ENCODE measurements around the gene PRKCE. TPM values are rescaled to one million over a fixed set of nuclear protein-coding genes. Genes with fewer than 3 reads are reported as not detected.

PRKCE gene
- total and polyA plus RNA-seq, 3 donors from 2014 or later = 27.4 to 35.8 (median 33.1) TPM

DNA sequence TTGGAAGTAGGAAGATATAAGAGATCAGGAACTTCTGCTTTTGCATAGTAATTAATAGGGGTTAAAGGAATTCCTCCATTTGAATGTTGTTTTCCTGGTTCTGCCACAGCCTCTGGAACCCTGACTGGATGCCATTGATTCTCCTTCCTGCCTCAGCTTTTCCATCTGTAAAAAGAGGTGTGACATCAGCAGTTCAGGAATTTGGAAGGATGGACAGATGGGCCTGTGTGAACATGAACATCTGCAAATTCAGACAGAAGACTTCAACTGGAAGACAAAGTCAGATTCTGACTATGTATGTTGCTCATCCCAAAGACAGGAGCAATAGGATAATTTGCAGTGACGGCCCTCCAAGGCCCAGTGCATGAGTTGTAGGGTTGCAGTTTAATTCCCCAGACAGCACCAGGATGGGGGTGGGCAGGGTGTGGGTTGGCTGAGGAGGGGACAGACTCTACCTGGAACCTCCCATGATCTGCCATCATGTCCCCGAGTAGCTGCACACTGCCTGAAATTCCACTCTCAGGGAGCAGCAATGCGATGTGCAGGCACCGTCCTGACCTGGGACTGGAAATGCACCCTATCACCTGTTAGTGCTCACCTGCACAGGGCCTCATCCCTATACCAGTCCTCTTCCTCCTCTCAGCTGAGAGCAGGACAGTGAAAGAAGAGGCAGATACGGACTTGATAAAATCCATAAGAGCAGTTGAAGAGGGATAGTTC is 546.8 kb downstream of the PRKCE start:
- Histone ChIP-seq H3K4me1 (no peaks in the 10 kb centered on the region), H3K4me3 (no peak overlapping the region), H3K27me3 (no peaks in the 10 kb centered on the region), H3K27ac (no peak overlapping the region), H3K9me3 (no peaks in the 10 kb centered on the region), H3K36me3 (ENCODE audit: low read depth, missing control alignments) (no peaks in the 10 kb centered on the region)
- TF ChIP-seq, protein P1, sequence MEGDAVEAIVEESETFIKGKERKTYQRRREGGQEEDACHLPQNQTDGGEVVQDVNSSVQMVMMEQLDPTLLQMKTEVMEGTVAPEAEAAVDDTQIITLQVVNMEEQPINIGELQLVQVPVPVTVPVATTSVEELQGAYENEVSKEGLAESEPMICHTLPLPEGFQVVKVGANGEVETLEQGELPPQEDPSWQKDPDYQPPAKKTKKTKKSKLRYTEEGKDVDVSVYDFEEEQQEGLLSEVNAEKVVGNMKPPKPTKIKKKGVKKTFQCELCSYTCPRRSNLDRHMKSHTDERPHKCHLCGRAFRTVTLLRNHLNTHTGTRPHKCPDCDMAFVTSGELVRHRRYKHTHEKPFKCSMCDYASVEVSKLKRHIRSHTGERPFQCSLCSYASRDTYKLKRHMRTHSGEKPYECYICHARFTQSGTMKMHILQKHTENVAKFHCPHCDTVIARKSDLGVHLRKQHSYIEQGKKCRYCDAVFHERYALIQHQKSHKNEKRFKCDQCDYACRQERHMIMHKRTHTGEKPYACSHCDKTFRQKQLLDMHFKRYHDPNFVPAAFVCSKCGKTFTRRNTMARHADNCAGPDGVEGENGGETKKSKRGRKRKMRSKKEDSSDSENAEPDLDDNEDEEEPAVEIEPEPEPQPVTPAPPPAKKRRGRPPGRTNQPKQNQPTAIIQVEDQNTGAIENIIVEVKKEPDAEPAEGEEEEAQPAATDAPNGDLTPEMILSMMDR (IDR thresholded peaks at IDR 0.05) = no peak
- no peak for TF ChIP-seq POLR2A (IDR thresholded peaks at IDR 0.05)
- intact Hi-C loops (cut with DNase I; ENCODE audit: low total_unique reads) = no loop called here
- no peak for DNase-seq
- 88 to 92% methylated on average over 5 of the region's 5 CpGs for WGBS, 2 donors

DNA sequence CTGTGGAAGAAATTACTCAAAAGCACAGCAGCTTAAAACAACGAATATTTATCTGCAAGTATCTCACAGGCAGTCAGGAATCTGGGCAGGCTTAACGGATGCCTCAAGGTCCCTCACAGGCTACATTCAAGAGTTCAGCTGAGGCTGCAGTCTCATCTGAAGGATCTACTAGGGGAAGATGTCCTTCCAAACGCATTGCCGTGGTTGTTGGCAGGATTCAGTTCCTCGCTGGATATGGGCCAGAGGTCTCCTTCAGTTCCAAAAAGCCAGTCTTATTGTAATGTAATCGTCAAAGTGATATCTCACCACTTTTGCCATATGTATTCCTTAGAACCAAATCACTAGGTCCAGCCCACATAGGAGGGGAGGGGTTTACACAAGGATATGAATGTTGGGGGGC is 547.5 kb downstream of the PRKCE start:
- WGBS, 2 donors = 37 to 45% methylated on average over 6 of the region's 6 CpGs
- no peak for DNase-seq
- no peak overlapping the region for H3K27ac ChIP-seq
- no peaks in the 10 kb centered on the region for H3K27me3 ChIP-seq
- intact Hi-C loops (cut with DNase I; ENCODE audit: low total_unique reads) = no loop called here
- no peaks in the 10 kb centered on the region for H3K4me1 ChIP-seq
- no peaks in the 10 kb centered on the region for H3K36me3 ChIP-seq (ENCODE audit: low read depth, missing control alignments)
- TF ChIP-seq, protein P1 (IDR thresholded peaks at IDR 0.05) = no peak
- no peak for TF ChIP-seq POLR2A (IDR thresholded peaks at IDR 0.05)
- H3K9me3 ChIP-seq = no peaks in the 10 kb centered on the region
- H3K4me3 ChIP-seq = no peak overlapping the region

DNA sequence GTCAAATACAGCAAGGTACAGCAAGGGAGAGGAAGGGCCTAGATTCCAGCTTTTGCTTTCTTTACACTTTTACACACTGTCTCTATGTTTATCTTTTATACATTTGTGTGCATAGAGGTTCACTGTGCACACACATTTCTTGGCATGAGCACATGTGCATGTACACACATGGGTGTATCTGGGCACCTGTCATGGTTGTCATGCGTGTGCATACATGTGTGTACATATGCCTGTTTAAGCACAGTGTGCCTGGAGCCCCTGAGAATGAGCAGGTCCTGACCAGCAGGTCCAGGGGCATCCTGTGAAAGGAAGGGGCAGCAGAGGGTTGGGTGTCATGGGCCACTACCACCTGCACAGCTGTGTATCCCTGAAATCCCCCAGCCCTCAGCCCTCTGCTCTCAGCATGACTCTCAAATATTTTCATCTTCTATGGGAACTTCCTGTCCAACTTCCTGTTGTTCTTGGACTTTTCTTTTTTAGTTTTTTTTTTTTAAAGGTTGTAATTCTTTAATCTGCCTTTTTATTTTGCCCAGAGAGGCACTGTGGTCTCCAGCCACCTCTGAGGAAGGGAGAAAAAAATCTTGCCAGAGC is 548.7 kb downstream of the PRKCE start:
- no peak for TF ChIP-seq POLR2A (IDR thresholded peaks at IDR 0.05)
- TF ChIP-seq, protein P1 (IDR thresholded peaks at IDR 0.05) = no peak
- DNase-seq = no peak
- intact Hi-C loops (cut with DNase I; ENCODE audit: low total_unique reads) = no loop called here

DNA sequence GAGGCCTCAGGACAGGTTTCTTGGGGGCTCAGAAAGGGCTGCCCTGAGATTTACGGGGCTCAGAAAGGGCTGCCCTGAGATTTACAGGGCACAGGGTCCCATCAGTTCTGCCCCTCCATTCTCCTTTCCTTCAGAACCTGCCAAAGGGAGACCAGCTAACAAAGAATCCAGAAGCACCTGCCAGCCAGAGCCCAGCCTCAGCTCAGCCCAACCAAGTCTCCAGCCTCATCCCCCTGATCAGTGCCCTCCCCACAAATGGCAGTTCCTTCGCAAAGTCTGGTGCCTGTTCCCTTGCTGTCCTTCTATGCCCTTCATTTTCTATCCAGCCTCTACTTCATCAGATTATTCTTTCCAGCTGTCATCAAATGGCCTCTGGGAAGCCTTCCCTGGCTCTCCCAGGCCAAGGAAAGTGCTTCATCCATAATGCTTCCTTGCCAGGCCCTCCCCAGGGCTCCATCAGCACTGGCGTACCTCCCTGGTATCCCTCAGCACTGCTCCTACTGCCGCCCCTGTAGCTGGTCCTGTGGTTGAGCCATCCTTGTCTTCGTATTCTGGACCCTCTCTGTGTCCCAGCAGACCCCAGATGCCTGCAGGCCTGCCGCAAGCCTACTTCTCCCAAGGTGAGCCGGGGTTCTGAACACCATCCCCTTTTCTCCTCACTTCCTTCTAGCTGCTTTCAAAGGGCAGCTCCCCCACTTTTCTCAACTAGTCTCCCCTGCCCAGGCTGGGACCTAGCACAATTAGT is 549.6 kb downstream of the PRKCE start:
- no peaks in the 10 kb centered on the region for H3K36me3 ChIP-seq (ENCODE audit: low read depth, missing control alignments)
- no peak for DNase-seq
- H3K4me1 ChIP-seq = no peaks in the 10 kb centered on the region
- intact Hi-C loops (cut with DNase I; ENCODE audit: low total_unique reads) = no loop called here
- 91 to 94% methylated on average over 7 of the region's 7 CpGs for WGBS, 2 donors
- H3K9me3 ChIP-seq = no peaks in the 10 kb centered on the region
- no peak overlapping the region for H3K27ac ChIP-seq
- H3K27me3 ChIP-seq = no peaks in the 10 kb centered on the region
- H3K4me3 ChIP-seq = no peak overlapping the region
- no peak for TF ChIP-seq POLR2A (IDR thresholded peaks at IDR 0.05)
- TF ChIP-seq, protein P1 (IDR thresholded peaks at IDR 0.05) = no peak

More for the DNA sequence above, 548.7 kb downstream of the PRKCE start:
- H3K4me1 ChIP-seq = no peaks in the 10 kb centered on the region
- no peaks in the 10 kb centered on the region for H3K27me3 ChIP-seq
- no peak overlapping the region for H3K4me3 ChIP-seq
- no peaks in the 10 kb centered on the region for H3K9me3 ChIP-seq
- no peaks in the 10 kb centered on the region for H3K36me3 ChIP-seq (ENCODE audit: low read depth, missing control alignments)
- no peak overlapping the region for H3K27ac ChIP-seq
- WGBS, 2 donors = 58 to 100% methylated on average over 1 of the region's 1 CpG
